ENCODE data around the gene NARS2.
"Not testable (repeated sequence)": the region's sequence is repeated elsewhere in the genome, so short reads cannot be mapped to it uniquely, and the experiment has no call there.

The NARS2 gene

DNA sequence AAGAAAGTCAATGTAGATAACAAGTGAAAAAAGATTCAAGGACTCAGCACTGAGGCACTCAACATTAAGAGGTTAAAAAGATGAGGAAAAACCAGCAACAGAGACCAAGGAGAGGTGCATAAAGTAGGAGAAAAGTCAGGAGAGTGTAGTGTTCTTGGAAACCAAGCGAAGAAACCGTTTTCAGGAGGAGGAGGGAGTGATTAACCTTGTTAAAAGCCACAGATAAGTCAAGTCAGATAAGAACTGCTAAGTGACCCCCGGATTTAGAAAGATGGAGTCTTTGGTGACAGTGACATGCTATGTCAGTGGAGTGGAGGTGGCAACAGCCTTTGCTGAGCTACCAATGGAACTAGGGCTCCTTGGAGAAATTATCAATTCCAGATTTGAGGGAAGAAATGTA, 13.9 kb upstream of the NARS2 start:
- Mint-ChIP-seq H3K27me3 (peaks cover 6% of the 10 kb centered on the region), H3K36me3 (peaks cover 10% of the 10 kb centered on the region), H3K27ac (no peak overlapping the region), H3K4me3 (no peak overlapping the region), H3K4me1 (no peaks in the 10 kb centered on the region), H3K9me3 (peaks cover 11% of the 10 kb centered on the region)

- Mint-ChIP-seq H3K27ac (no peak overlapping the region), H3K4me1 (no peaks in the 10 kb centered on the region), H3K36me3 (peaks cover 10% of the 10 kb centered on the region), H3K9me3 (peaks cover 11% of the 10 kb centered on the region), H3K4me3 (no peak overlapping the region), H3K27me3 (peaks cover 6% of the 10 kb centered on the region)
These were observed 12.8 kb upstream of the NARS2 start for GRCh38 chr11:78587446-78587845.

GRCh38 chr11:78586452-78587046, 11.9 kb upstream of the NARS2 start:
- H3K4me3 Mint-ChIP-seq: no peak overlapping the region
- H3K27me3 Mint-ChIP-seq: peaks cover 6% of the 10 kb centered on the region
- H3K27ac Mint-ChIP-seq: no peak overlapping the region
- H3K36me3 Mint-ChIP-seq: peaks cover 10% of the 10 kb centered on the region
- H3K4me1 Mint-ChIP-seq: no peaks in the 10 kb centered on the region
- H3K9me3 Mint-ChIP-seq: peaks cover 14% of the 10 kb centered on the region

DNA sequence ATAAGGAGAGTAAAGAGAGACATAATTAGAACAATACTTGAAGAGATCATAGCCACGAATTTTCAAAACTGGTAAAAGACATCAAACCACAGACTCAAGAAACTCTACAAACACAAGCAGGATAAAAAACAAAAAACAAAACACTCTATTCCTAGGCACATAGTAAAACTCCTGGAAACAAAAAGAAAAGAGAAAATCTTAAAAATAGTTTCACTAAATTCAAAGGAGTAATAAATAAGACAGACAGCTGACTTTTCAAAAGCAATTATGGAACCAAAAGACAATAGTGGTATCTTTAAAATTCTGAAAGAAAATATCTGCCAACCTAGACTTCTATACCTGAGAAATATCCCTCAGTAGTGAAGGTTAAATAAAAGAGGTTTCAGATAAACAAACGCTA, 9.2 kb upstream of the NARS2 start:
- no peaks in the 10 kb centered on the region for H3K4me1 Mint-ChIP-seq
- peaks cover 6% of the 10 kb centered on the region for H3K27me3 Mint-ChIP-seq
- H3K27ac Mint-ChIP-seq: no peak overlapping the region
- peaks cover 10% of the 10 kb centered on the region for H3K36me3 Mint-ChIP-seq
- H3K9me3 Mint-ChIP-seq: peaks cover 16% of the 10 kb centered on the region
- no peak overlapping the region for H3K4me3 Mint-ChIP-seq

GRCh38 chr11:78577495-78577894, 2.8 kb upstream of the NARS2 start:
- Mint-ChIP-seq H3K27me3 (no peaks in the 10 kb centered on the region), H3K4me3 (no peak overlapping the region), H3K36me3 (no peaks in the 10 kb centered on the region), H3K4me1 (peaks cover 25% of the 10 kb centered on the region), H3K9me3 (peaks cover 5% of the 10 kb centered on the region), H3K27ac (no peak overlapping the region)

DNA sequence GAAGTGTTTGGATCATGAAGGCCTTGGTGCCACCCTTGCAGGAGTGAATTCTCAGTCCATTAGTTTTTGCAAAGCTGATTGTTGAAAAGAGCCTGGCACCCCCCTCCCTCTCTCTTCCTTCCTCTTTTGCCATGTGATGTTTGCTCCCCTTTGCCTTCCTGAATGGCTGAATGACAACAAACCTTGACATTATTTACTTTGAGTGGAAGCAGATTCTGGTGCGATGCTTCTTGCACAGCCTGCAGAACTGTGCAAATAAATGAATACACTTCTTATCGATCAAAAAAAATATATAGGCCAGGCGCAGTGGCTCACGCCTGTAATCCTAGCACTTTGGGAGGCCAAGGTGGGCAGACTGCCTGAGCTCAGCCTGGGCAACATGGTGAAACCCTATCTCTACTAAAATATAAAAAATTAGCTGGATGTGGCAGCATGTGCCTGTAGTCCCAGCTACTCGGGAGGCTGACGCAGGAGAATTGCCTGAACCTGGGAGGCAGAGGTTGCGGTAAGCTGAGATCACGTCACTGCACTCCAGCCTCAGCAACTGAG, 2.0 kb upstream of the NARS2 start:
- Mint-ChIP-seq H3K4me1 (peaks cover 32% of the 10 kb centered on the region), H3K4me3 (no peak overlapping the region), H3K27me3 (no peaks in the 10 kb centered on the region), H3K9me3 (peaks cover 2% of the 10 kb centered on the region), H3K27ac (no peak overlapping the region), H3K36me3 (peaks cover under 1% of the 10 kb centered on the region)

DNA sequence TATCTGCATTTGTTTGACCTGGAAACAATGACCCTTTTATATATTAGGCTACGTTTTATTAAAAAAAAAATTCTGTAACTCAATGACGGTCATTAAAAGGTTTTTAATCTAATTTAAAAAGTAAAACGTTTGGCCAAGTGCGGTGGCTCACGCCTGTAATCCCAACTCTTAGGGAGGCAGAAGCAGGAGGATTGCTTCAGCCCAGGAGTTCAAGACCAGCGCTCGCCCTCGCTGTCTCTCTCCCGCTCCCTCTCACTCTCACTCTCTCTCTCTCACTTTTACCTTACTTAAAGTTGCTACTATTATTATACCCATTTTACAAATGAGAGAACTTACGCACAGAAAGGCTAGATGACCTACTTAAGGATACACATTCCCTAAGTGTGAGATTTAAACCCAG, 814 bp upstream of the NARS2 start:
- H3K27ac Mint-ChIP-seq: peak overlapping the region; percentile 84
- H3K9me3 Mint-ChIP-seq: no peaks in the 10 kb centered on the region
- no peaks in the 10 kb centered on the region for H3K27me3 Mint-ChIP-seq
- peak overlapping the region; percentile 98 for H3K4me3 Mint-ChIP-seq
- peaks cover 38% of the 10 kb centered on the region for H3K4me1 Mint-ChIP-seq
- peaks cover 6% of the 10 kb centered on the region for H3K36me3 Mint-ChIP-seq

DNA sequence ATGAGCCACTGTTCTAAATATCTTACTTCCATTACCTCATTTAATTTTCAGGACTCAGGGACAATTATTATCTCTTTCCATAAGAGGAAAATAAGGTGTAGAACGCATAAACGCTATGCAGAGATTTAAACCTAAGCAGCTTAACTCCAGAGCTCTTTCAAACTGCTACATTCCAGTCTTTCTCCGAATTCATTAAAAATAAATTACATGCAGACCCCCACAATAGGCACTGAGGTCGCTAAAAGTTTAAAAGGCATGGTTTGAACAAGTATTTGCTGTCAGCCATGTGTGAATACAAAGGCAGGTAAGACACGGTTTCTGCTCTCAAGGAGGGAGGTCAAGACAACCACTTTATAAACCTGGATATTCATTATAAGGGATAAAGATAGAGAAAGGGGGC, 983 bp downstream of the NARS2 start:
- no peaks in the 10 kb centered on the region for H3K9me3 Mint-ChIP-seq
- H3K4me3 Mint-ChIP-seq: peak overlapping the region; percentile 98
- H3K4me1 Mint-ChIP-seq: peaks cover 38% of the 10 kb centered on the region
- H3K27ac Mint-ChIP-seq: peak overlapping the region; percentile 61
- no peaks in the 10 kb centered on the region for H3K27me3 Mint-ChIP-seq
- H3K36me3 Mint-ChIP-seq: peaks cover 6% of the 10 kb centered on the region

DNA sequence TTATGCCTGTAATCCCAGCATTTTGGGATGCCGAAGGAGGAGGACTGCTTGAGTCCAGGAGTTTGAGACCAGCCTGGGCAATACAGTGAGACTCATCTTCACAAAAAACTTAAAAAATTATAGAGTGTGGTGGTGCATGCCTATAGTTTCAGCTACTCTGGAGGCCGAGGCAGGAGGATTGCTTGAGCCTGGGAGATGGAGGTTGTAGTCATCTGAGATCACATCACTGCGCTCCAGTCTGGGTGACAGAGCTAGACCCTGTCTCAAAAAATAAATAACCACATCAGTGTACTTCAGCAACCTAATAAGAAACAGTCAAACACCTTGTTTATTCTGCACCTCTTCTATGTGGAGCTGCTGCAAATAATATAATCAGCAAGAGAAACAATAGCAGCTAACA, 1.4 kb downstream of the NARS2 start:
- Mint-ChIP-seq H3K4me3 (peak overlapping the region; percentile 98), H3K27ac (peak overlapping the region; percentile 61), H3K9me3 (no peaks in the 10 kb centered on the region), H3K27me3 (no peaks in the 10 kb centered on the region), H3K4me1 (peaks cover 38% of the 10 kb centered on the region), H3K36me3 (peaks cover 6% of the 10 kb centered on the region)

- peaks cover 38% of the 10 kb centered on the region for H3K4me1 Mint-ChIP-seq
- no peak overlapping the region for H3K27ac Mint-ChIP-seq
- no peaks in the 10 kb centered on the region for H3K9me3 Mint-ChIP-seq
- no peaks in the 10 kb centered on the region for H3K27me3 Mint-ChIP-seq
- H3K36me3 Mint-ChIP-seq: peaks cover 6% of the 10 kb centered on the region
- peak overlapping the region; percentile 98 for H3K4me3 Mint-ChIP-seq
These were observed 2.3 kb downstream of the NARS2 start for GRCh38 chr11:78572394-78572793.

DNA sequence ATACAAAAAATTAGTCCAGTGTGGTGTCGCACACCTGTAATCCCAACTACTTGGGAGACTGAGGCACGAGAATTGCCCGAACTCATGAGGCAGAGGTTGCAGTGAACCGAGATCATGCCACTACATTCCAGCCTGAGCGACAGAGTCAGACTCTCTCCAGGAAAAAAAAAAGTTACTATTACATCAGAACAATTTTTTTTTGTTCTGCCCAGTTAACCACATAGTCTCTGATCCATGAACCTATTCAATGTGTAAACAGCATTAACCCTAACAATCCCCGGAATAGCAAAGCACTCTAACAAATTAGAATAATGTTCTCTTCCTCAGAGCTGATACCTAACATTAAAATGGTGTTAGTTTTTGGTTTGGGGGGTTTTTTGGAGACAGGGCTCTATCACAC, 4.6 kb downstream of the NARS2 start:
- Mint-ChIP-seq H3K36me3 (peaks cover 6% of the 10 kb centered on the region), H3K9me3 (no peaks in the 10 kb centered on the region), H3K27me3 (no peaks in the 10 kb centered on the region), H3K4me3 (no peak overlapping the region), H3K27ac (no peak overlapping the region), H3K4me1 (peaks cover 30% of the 10 kb centered on the region)

DNA sequence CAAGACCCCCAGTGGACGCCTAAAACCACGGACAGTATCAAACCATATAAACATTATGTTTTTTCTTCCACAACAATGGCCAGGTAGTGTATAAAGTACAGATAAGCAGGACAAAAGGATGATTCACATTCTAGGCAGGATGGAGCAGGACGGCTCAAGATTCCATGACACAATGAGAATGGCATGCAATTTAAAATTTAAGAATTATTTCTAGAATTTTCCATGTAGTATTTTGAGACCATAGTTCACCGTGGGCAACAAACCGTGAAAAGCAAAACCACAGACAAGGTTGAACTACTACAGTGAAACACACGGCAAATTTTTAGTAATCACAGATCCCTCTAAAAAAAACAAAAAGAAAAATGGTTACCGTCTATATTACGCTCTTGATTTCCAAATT, 7.5 kb downstream of the NARS2 start:
- H3K4me1 Mint-ChIP-seq: peaks cover 22% of the 10 kb centered on the region
- peaks cover 6% of the 10 kb centered on the region for H3K36me3 Mint-ChIP-seq
- H3K27me3 Mint-ChIP-seq: no peaks in the 10 kb centered on the region
- no peaks in the 10 kb centered on the region for H3K9me3 Mint-ChIP-seq
- no peak overlapping the region for H3K4me3 Mint-ChIP-seq
- H3K27ac Mint-ChIP-seq: no peak overlapping the region

- no peak overlapping the region for H3K4me3 Mint-ChIP-seq
- H3K36me3 Mint-ChIP-seq: peaks cover under 1% of the 10 kb centered on the region
- H3K9me3 Mint-ChIP-seq: no peaks in the 10 kb centered on the region
- H3K4me1 Mint-ChIP-seq: peaks cover 36% of the 10 kb centered on the region
- H3K27ac Mint-ChIP-seq: no peak overlapping the region
- no peaks in the 10 kb centered on the region for H3K27me3 Mint-ChIP-seq
These were observed 9.9 kb downstream of the NARS2 start for GRCh38 chr11:78564490-78565467.

- H3K4me1 Mint-ChIP-seq: peaks cover 40% of the 10 kb centered on the region
- not testable (repeated sequence) for H3K4me3 Mint-ChIP-seq, H3K9me3 Mint-ChIP-seq, H3K36me3 Mint-ChIP-seq, H3K27ac Mint-ChIP-seq, H3K27me3 Mint-ChIP-seq
These were observed 10.6 kb downstream of the NARS2 start for GRCh38 chr11:78564037-78564436.

GRCh38 chr11:78563090-78563489, 11.6 kb downstream of the NARS2 start:
- H3K36me3 Mint-ChIP-seq, H3K27ac Mint-ChIP-seq, H3K4me3 Mint-ChIP-seq, H3K27me3 Mint-ChIP-seq, H3K9me3 Mint-ChIP-seq: not testable (repeated sequence)
- peaks cover 40% of the 10 kb centered on the region for H3K4me1 Mint-ChIP-seq

DNA sequence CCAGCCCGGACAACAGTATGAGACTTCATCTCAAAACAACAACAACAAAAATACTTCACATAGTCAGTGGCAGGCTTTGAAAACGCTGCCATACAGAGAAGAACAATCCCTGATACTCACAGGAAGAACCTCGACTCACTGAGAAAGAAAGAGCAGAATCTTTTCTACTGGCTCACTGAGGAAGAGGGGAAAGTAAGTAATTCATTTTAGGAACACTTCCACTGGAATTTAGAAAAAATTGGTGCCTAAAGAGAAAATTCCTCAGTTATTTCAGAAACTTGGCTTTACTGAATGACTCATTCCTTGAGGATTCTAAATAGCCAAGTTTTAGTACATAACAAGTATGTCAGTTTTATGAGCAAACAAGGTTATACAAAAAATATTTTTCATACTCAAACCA, 12.3 kb downstream of the NARS2 start:
- Mint-ChIP-seq H3K9me3 (no peaks in the 10 kb centered on the region), H3K4me3 (peak overlapping the region; percentile 3), H3K36me3 (peaks cover 8% of the 10 kb centered on the region), H3K27ac (peak overlapping the region; percentile 55), H3K4me1 (peaks cover 40% of the 10 kb centered on the region), H3K27me3 (no peaks in the 10 kb centered on the region)

Data from activated naive CD4-positive, alpha-beta T cell treated with anti-CD3 and anti-CD28 coated beads, Interleukin-2, amount 50 U/mL, for 24 hours (primary cell).